ENCODE data around the gene FAM187B.

FAM187B gene

DNA sequence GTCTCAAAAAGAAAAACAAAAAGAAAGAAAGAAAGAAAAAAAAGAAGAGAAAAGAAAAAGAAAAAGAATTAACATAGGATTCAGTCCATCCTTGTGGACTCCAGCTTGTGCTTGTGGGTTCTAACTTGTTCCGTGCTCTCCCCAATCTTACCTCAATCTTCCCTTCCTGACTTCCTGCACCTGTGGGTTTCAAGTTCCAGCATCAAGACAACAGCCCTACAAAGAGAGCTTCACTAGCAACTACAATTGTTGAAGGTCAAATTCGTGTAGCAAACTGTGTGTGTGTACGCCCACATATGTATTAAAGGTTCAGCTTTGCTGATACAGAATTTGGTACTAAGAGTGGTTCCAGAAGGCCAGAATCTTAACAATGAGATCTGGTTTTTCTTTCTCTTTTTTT is 48.7 kb downstream of the FAM187B start:
- no peak for DNase-seq (ENCODE audit: low spot score)

DNA sequence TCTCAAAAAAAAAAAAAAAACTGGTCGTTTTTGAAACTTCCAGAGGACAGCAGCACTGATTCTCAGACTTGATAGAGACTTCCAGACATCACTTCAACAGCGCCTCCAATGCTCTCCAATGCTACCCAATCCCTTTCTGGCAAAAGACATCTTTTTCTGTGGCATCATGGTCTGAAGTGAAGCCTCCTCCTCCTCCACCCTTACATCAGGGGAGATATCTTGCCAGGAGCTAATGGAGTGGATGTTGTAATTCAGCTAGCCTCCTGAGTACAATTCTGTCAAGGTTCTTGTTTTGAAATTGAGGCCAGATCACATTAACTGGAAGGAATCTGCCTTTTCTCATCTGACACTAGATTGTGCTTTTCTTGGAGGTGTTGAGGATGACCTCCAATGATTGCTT is 49.8 kb downstream of the FAM187B start:
- no peak for DNase-seq (ENCODE audit: low spot score)
- FAIRE-seq: no peak

More for the DNA sequence above, 48.7 kb downstream of the FAM187B start:
- no peak for FAIRE-seq

GRCh38 chr19:35177377-35178274 is 50.9 kb downstream of the FAM187B start:
- no peak for FAIRE-seq
- no peak for DNase-seq (ENCODE audit: low spot score)

- DNase-seq (ENCODE audit: low spot score) (no peak), FAIRE-seq (no peak)
These were observed 52.4 kb downstream of the FAM187B start for GRCh38 chr19:35176181-35176570.
